ENCODE data around the gene APMAP.

APMAP gene

DNA sequence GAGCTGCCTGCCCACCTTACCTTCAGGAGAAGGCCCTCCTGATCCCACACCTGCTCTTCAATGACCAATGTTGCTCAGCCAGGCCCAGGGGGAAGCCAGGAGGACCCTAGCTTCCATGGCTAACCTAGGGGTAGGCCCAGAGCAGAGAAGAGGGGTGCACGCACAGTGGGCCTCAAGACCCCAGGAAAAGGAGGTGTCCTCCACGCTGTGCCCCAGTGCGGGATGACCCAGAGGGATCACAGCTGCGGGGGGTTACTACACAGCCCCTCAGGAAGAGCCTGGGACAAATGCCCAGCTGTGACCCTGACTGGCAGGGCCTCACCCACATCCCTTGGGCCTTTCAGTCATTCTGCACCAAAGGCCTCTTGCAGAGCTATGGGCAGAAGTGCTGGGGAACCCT is 31.6 kb upstream of the APMAP start:
- no peak for DNase-seq

DNA sequence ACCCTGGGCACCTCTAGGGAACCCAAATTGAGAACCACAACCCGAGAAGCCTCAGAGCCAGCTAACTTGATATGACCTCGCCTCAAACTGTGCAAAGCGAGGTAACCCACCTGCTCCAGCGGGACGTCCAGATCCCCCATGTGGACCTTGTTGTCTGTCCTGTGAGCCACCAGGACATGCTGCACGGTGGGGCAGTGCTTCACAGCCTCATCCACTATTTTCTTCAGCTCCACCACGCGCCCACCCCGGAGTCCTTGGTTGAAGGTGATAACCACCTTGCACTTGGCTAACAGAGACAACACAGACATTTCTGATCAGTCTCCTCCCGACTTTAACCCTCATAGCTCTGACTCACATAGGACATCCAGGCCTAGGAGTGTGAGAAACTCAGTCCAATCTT is 30.8 kb upstream of the APMAP start:
- no peak for DNase-seq

DNA sequence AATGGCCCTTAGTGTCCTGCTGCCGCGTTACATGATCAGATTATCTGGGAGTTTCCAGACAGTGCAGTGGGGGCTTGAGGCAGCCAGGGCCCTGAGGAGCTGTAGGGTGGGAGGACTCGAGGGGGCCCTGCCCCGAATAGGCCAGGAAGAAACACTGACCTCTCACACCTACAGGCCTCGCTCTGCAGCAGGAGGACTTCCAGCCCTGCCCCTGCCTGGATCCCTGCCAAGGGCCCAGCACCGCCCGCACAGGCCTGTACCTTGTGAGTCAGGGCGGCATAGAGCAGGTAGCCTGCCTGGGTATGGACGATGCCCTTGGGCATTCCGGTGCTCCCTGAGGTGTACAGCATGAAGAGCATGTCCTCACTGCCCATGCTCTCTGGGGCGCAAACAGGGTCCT is 30.1 kb upstream of the APMAP start:
- DNase-seq, result no peak

DNA sequence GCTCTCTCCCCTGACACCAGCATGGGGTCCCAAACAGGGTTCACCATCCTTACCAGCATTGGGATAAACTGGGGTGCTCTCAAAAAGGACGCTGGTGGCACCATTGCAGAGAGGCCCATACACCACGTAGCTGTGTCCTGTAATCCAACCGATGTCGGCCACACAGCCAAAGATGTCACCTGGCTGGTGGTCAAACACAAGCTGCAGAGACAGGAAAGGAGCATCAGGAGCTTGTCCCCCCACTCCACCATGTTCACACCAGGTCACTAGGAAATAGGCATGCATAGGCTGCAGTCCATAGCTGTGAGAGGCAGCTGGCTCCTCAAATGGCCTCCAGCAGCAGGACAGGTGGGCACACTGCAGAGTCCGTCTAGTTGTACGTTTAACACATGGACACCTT is 28.8 kb upstream of the APMAP start:
- no peak for DNase-seq

DNA sequence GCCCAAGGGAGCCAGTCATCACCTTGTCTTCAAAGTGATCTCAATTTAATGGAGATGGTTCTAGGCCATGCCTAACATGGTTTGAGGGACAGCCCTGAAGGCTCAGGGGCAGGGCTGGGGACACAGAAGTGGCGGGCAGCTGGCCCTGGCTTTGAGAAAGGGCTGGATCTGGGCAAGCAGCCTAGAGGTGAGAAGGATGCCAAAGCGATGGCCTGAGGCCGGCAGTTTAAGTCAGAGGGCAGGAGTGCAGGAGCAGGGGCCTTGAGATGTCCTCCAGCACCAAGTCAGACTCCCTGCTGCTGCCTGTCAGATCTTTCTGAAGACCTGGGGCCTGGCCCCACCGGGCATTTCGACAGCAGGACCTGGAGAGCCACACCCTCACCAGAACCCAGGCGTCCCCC is 28.4 kb upstream of the APMAP start:
- DNase-seq, result no peak

DNA sequence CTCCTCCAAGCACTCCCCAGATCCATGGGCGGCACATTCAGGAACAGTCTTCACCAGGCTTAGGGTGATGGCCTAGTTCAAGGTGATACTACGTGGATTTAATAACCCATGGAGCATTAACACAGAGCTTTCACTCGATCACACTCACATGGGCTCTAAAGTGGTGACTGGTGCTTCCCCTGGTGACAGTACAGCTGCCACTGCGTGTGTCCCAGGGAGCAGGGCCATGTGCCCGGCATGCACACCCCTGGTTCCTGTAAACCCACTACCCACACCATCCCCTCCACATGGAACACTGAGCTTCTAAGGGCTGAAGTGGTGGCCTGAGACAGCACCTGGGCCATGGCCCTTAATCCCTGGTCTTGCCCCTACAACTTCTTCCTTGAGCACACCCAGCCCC is 27.8 kb upstream of the APMAP start:
- DNase-seq, result no peak

DNA sequence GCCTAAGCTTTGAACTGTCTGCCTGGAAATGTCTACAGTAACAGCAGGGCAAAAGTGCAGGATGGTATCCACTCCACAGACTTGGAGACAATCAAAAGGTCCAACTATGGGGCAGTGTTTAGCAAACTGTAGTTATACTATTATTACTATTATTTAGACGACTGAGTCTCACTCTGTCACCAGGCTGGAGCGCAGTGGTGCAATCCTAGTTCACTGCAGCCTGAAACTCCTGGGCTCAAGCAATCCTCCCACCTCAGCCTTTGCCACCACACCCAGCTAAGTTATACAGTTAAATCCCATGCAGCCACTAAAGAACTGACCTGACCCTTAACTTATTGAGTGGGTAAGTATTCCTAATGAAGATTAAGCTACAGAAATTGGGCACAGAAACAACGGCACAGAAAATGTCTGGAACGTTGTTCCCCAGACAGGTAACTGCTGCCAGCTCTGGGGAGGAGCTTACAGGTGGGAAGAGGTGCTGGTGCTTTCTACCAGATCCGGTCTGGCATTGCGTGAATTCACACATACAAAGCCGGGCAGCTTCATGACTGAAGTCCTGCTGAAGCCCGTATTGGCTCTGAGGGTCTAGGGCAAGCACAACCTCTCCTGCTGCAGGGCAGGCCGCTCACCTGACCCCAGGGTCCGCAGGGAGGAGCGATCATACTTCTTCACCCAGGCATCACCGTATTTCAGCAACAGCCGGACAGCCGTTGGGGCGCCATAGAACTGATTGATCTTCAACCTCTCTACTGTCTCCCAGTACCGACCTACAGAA is 27.0 kb upstream of the APMAP start:
- no peak for DNase-seq

DNA sequence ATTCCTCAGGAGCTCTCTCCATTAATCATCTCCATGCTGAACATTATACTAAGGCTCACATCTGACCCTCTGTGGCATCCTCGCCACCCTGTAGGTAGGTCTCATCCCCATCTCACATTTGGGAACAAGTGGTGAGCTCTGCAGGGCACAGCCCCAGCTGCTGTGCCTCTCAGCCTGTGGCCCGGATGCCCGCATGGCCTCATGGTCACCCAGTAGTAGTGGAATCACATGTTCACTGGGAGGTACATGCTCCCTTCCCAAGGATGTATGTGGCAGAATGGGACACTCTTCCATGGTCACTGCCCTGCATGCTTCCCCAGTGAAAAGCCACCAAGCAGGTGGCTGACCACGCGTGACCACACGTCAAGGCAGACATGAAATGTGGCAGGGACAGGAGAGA is 26.3 kb upstream of the APMAP start:
- DNase-seq, result no peak

DNA sequence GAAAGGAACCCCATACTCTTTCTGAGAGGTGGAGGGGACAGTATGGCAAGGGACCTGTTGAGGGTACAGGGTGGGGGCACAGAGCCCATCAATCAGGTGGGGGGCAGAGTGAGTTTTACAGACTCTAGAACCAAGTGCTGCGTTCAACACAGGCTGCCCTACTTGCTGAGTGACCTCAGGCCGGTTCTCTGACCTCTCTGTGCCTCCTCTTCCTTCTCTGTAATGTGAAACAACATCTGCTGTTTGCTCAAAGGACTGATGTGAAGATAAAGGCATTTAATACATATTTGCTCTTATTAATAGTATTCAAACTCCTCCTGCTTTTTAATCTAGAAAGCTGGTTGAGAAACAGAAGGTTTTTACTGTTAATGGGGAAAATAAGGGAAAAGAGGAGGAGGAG is 25.9 kb upstream of the APMAP start:
- no peak for DNase-seq

DNA sequence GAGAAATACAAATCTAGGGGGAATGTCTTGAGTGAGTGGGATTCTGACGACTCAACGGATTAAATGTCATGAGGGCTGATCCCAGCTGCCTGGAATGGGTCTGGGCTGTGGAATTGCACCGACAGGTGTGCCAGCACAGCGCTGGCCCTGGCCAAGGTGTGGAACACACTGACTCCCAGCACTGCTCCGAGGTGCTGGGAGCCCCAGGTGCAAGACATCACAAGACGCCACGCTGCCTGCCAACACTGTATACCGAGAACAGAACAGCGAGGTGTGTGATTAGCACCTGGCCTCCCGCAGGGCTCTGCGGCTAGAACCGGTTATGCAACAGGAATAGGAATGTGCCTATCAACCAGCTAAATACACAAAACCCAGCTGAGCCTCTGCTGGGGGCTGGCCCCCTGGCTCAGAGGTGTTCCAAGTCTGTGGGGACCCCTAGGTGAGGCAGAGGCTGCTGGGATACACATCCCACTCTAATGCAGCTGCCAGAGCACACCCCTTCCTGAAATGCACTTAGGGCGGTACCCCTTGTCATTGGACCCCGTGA is 24.8 kb upstream of the APMAP start:
- no peak for DNase-seq

DNA sequence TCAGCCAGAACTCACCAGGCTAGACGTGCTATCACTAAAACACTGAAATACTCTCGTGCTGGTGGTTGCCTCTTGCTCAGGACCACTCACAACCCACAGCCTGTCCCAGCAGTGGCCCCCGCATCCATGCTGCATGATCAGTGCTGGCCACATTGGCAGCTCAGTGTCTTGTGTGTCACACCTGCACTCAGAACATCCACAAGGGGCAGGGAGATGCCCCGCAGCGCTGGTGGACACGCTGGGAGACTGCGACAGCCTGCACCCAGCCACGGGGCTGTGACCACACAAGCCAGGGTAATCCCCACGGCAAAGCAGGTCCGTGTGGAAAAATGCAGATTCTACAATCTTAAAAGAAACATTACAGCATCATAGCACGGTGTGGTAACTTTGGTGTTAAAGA is 23.9 kb upstream of the APMAP start:
- no peak for DNase-seq

DNA sequence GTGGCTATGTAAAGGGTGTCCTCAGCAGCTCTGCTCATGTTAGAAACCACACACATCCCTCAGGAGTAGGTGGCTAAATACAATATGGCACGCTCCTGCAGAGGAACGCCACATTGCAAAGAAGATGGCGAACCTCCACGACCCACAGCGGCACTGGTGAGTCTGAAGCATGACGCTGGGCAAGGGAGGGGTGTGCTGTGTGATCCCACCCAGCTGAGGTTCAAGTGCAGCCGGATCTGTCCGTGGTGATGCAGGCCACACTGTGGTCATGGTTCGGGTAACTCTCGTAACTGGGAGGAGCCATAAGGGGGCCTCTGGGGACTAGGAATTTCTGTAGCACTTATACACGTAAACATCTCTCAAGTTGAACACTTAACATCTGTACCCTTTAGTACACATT is 23.4 kb upstream of the APMAP start:
- no peak for DNase-seq

DNA sequence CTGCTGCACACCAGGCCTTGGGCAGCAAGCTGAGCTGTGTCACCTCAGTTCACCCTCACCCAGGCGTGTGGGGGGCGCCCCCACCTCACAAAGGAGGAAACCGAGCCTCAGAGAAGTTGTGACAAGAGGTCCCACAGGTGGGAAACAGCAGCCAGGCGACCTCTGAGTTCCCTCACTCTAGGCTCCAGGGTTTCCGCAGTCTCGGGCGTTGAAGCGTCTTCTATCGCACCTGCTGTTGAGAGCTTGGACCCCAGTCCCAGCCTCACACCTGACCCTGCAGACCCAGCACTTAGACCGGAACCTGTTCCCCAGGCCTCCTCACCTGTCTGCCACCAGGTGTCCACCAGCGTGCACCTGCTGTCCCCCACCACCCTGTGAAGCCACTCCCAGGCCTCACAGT is 22.3 kb upstream of the APMAP start:
- DNase-seq, result no peak

DNA sequence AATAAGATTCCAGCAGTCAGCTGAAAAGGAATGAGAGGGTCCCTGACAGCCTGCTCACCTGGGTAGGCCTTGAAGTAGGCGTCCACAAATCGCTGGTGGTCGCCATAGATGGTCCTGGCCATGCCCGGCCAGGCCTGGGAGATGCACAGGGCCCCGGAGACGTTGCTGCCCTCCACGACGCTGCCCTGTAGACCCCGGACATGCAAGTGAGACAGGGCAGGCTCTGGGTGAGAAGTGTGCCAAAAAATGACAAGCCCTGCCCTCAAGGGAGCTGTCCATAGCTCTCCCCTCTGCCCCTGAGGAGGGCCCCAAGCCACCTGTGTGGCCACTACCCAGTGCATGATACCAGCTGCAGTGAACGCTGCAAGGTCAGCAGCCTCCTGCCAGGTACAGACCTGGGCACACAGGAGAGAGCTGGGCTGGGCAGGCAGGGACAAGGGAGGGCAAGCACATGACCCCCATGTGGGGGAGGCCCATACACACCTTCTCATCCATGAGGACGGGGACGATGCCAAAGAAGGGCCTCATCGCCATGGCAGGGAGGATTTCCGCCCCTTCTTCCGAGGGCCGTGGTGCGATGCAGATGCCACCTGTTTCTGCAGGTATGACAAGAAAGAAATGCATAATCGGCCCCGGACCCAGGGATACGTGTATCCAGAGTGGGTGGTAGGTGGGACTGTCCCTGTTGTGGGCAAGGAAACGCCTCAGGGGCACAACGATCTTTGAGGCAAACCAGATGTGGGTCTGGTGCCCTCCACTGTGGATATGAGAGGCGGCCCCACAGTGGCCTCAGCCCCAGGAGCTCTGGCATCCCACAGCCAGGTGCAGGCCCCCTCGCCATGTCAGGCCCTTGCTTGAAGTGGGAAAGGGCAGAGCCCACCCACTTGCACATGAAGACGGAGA is 21.2 kb upstream of the APMAP start:
- no peak for DNase-seq

DNA sequence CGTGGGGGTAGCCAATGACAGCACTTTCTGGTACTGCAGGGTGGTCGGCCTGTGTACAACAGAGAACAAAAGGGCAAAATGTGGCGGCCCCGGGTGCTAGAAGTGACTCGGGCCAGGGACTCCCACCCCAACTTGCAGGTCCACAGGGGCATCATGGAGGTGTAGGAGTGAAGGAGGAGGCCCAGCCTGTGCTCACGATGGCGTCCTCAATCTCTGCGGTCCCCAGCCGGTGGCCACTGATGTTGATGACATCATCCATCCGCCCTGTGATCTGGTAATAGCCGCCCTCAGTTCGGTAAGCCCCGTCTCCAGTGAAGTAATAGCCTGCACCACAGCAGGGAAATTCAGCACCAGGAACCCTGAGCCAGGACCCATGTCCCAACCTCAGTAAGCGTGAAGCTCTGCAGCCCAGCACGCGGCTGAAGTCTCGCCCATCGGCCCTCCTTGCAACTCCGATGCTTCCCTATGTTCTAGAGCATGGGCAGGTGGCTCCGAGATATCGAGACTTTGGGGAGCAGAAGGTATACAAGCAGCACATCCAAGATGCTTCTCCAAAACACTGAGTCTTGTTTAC is 20.2 kb upstream of the APMAP start:
- DNase-seq, result no peak

DNA sequence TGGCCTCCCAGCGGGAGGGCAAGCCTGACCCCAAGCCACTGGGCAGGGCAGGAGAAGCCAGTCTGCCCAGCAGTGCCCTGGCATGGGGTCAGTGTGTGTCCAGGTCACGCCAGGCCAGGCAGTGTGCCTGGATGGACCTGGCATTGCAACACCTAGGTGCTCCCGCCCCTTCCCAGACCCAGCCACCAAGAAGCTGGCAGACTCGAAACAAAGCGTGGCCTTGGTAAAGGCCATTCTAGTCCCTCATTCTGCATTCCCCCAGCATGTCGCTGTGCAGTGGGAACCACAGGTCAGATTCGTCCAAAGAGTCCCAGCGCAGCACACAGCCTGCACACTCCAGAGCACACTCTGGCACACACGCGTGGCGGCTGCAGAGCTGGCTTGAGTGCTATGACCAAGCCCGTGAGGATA is 19.3 kb upstream of the APMAP start:
- no peak for DNase-seq

DNA sequence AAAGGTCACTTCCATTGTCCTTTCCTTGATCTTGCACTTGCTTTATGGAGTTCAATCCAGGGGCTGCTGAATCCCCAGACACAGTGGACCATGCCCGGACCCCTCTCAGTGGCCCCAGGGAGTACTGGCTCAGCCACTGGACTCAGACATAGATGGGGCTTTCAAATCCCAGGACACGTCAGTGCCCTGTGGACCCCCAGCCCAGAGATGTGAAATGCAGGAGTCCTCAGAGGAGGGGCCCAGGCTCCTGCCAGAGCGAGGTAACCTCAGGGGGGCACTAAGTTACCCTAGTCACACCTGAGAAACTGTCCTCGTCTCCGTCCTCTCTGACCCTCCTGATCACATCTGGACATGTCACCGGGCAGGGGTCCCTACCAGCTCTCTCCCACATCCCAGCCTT is 18.7 kb upstream of the APMAP start:
- DNase-seq, result no peak

DNA sequence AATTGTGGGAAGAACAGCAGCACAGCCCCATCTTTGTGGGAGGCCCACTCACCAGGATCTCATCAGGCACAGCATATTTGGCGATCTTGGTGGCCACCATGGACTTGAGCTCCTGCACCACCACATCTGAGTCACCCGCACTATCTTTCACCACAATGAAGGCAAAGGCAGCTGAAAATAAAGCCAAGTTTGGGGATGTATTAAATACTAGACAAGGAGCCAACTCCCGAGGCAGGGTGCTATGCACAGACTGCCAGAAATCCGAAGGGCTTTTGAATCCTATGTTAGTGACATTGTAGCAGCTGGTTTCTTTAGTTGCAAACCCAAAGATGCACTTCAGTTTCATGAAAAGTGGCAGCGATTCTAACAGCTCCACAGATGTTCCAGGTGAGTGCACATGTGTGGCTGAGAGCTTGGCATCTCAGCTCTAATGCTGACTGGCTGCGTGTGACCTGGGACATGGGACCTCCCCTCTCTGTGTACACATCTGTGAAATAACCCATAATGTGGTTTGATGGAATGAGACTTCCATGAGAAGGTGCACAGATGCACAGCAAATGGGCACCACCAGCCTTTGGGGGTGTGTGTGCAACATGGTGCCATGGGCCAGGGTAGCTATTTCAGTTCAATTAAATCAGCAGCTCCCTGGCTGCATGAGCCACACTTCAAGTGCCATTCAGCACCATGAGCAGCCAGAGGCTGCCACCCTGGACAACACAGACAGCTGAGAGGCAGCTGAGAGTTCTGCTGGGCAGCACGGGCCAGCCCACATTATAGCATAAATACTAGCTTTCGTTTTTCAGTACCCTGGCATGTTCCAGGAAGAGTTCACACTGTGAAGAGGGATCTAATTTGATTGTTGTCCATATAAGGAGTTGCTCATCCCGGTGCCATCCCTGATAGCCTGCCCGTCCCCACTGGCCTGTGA is 16.9 kb upstream of the APMAP start:
- DNase-seq, result no peak

DNA sequence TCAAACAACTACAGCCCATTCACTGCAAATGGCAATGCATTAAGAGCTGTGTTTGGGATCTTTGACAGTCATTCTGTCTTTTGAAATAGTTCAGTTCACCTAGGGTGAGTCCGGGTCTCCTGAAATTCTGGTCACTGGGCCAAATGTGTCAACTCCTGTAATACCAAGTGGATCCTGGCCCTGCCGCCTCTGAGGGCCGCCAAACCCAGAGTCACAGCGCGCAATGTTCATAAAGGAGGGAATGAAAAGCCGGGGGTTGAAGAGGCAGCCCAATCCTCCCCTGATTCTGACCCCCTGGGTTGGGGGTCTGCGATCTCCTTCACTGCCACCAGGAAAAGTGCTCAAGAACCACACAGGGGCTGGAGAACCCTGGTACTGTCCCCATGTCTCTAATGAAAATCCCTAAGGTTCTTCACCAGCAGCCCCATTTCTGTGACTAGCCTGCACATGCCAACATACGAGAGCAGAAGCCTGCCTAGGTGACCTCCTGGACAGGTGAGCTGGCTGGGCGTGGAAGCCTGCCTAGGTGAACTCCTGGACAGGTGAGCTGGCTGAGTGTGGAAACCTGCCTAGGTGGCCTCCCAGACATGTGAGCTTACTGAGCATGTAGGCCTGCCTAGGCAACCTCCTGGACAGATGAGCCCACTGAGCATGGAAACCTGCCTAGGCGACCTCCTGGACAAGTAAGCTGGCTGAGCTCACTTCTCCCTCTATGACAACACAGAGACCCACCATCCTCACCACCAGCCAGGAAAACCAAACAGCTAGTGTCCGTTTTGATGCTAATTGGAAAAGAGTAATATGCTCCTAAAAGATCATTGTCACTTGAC is 16.1 kb upstream of the APMAP start:
- no peak for DNase-seq

DNA sequence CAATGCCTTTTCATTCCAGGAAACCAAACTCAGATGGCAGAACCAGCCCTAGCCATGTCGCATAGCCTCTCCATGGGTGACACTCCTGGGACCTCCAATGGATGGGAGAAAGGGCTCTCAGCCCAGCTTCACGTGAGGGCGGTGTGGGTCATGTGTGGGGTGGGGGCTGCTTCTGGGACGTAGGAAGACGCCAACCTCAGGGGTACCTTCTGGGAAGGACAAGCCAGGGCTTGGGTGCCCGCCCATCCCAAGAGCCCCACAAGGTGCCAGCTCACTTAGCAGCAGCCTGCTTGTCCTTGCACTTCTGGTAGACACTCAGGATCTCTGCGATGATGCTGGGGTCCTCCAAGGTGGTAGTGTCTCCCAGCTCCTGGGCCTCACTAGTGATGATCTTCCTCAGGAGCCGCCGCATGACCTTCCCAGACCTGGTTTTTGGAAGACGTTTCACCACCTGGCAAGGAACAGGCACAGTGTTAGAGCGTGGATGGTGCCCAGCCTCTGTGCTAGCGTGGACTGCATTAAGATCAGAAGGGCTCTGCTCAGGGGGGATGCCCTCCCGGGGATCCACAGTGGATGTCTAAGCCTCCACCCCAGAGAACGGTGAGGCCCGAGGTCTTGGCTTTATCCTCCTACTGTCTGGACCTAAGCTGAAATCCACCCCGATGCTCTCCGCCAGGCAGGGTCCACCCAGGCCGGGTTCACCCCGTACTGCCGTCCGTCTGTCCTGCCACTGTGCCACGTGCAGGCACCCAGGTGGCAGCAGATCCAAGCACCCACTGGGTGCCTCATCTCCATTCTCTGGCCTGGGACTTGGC is 15.1 kb upstream of the APMAP start:
- no peak for DNase-seq
